GM12878 (cell line): ENCODE data around the gene ANO9. TPM values are rescaled to one million over a fixed set of nuclear protein-coding genes. Genes with fewer than 3 reads are reported as not detected.

Experiments
- ATAC-seq: fragments of 200-7000 bp; cut with Tn5 transposase; 3 replicates; pipeline ENCODE4 v1.9.1; 2020; ENCODE audit warnings: mild to moderate bottlenecking, moderate library complexity
- BruUV-seq: library from RNA; stranded (reverse); fragments of 400-500 nt; replicated peaks from 2 replicates; lab custom pipeline; 2021; lab: Mats Ljungman, UMichigan
- CTCF ChIA-PET: fragments of 300-600 bp; sonication (Branson Sonifier 250); formaldehyde crosslinking; extraction: SDS; loops from one replicate; lab custom pipeline; 2021; ENCODE audit warnings: inconsistent platforms; lab: Yijun Ruan, JAX
- POLR2A ChIA-PET: fragments of 350-600 bp; formaldehyde crosslinking; extraction: SDS; loops from one replicate; lab custom pipeline; 2021; ENCODE audit warnings: inconsistent platforms; lab: Charles Lee
- RAD21 ChIA-PET: fragments of 300-600 bp; sonication (Branson Sonifier 250); formaldehyde crosslinking; loops from one replicate; lab custom pipeline; 2023; ENCODE audit warnings: antibody characterized with exemption; ENCODE audit not compliant: unreplicated experiment; lab: Charles Lee
- SMC1A ChIA-PET: fragments of 300-600 bp; sonication (Branson Sonifier 250); formaldehyde crosslinking; loops from one replicate; lab custom pipeline; 2023; ENCODE audit not compliant: unreplicated experiment, uncharacterized antibody; lab: Charles Lee
- DNase-seq: peaks from one replicate; pipeline ENCODE4 v3.0.0-alpha.2; 2011; ENCODE audit warnings: low read depth, low spot score
- FAIRE-seq: peaks from 3 replicates; lab custom pipeline; 2011; peaks lifted over from hg19 to GRCh38; lab: Jason Lieb, UNC
- H2AFZ ChIP-seq: 2 replicates; pipeline ENCODE4 v1.6.0; 2011; ENCODE audit warnings: low read depth, low read length, control low read depth; ENCODE audit not compliant: control insufficient read depth
- H3K27ac ChIP-seq: 2 replicates; pipeline ENCODE4 v1.5.1; 2011; ENCODE audit warnings: control low read depth; ENCODE audit not compliant: control insufficient read depth, insufficient read depth
- H3K27me3 ChIP-seq, 2 experiments: replicated peaks in 1 of 2; 2 replicates each; pipeline versions ENCODE4 v1.6.0 to v1.6.1; 2011; ENCODE audit warnings: low read length in 1 of 2; ENCODE audit not compliant: control insufficient read depth in 2 of 2, insufficient read depth in 2 of 2
- H3K36me3 ChIP-seq, 2 experiments: 2 replicates each; pipeline ENCODE4 v1.5.1; 2011; ENCODE audit warnings: low read length in 1 of 2; ENCODE audit not compliant: control insufficient read depth in 2 of 2, insufficient read depth in 2 of 2
- H3K4me1 ChIP-seq: 2 replicates; pipeline ENCODE4 v1.6.1; 2011; ENCODE audit warnings: mild to moderate bottlenecking, low read length, moderate library complexity, mixed read lengths; ENCODE audit not compliant: control insufficient read depth, insufficient read depth
- H3K4me2 ChIP-seq: 2 replicates; pipeline ENCODE4 v1.6.0; 2011; ENCODE audit warnings: control low read depth; ENCODE audit not compliant: control insufficient read depth, insufficient read depth
- H3K4me3 ChIP-seq: fragments of 200-600 bp; sonication (generic); 2 replicates; pipeline ENCODE4 v1.5.1; 2016
- H3K79me2 ChIP-seq: 2 replicates; pipeline ENCODE4 v1.6.0; 2011; ENCODE audit warnings: low read length; ENCODE audit not compliant: control insufficient read depth, insufficient read depth
- H3K9ac ChIP-seq: 2 replicates; pipeline ENCODE4 v1.8.0; 2011; ENCODE audit warnings: low read length, control low read depth, mixed read lengths; ENCODE audit not compliant: control insufficient read depth, insufficient read depth
- H3K9me3 ChIP-seq: replicated peaks from 3 replicates; pipeline ENCODE4 v1.5.1; 2011; ENCODE audit warnings: mild to moderate bottlenecking, low read length; ENCODE audit not compliant: control insufficient read depth, insufficient read depth
- H4K20me1 ChIP-seq: 2 replicates; pipeline ENCODE4 v1.6.0; 2011; ENCODE audit not compliant: control insufficient read depth, insufficient read depth
- DPF2 ChIP-seq: fragments of 450-650 bp; IDR thresholded peaks from 2 replicates; pipeline ENCODE4 v1.6.1; 2017; ENCODE audit warnings: mild to moderate bottlenecking
- GATAD2B ChIP-seq: fragments of 450-650 bp; conservative IDR thresholded peaks from 2 replicates; pipeline ENCODE4 v1.6.1; 2017; ENCODE audit warnings: low read depth, mild to moderate bottlenecking, moderate library complexity
- NFIC ChIP-seq: IDR thresholded peaks from 2 replicates; pipeline ENCODE4 v1.6.1; 2012; ENCODE audit warnings: low read depth, mild to moderate bottlenecking, inconsistent platforms, low read length, moderate library complexity
- PAX8 ChIP-seq: fragments of 450-650 bp; IDR thresholded peaks from 2 replicates; pipeline ENCODE4 v1.6.1; 2017; ENCODE audit warnings: mild to moderate bottlenecking, moderate library complexity
- SMAD1 ChIP-seq: fragments of 450-650 bp; IDR thresholded peaks from 2 replicates; pipeline ENCODE4 v1.6.1; 2018; ENCODE audit warnings: mild to moderate bottlenecking, low read depth; ENCODE audit not compliant: partially characterized antibody
- TCF7 ChIP-seq: IDR thresholded peaks from 2 replicates; pipeline ENCODE4 v1.6.1; 2014; ENCODE audit warnings: antibody characterized with exemption, borderline replicate concordance
- WGBS: methylation state at CpG from one replicate; pipeline ENCODE4 v1.1.6; 2016; ENCODE audit warnings: low lambda C conversion rate; ENCODE audit not compliant: insufficient replicate concordance, insufficient coverage; ENCODE audit errors: missing lambda C conversion rate; 5-methylcytosine and 5-hydroxymethylcytosine counted together
- in situ Hi-C: fragments of 300-500 bp; cut with MboI; formaldehyde crosslinking; loops from 9 replicates; pipeline ENCODE4 v1.14.3; 2018; ENCODE audit warnings: mixed read lengths
- intact Hi-C: fragments of 100-400 bp; cut with micrococcal nuclease; formaldehyde crosslinking; loops from one replicate; pipeline ENCODE4 v1.14.2; 2022; ENCODE audit not compliant: unreplicated experiment
- polyA plus RNA-seq, 11 experiments: library from polyadenylated mRNA; depleted of rRNA in 4 of 11; unstranded in 6 of 11; stranded (reverse) in 5 of 11; fragments of >200 nt; fragmentation: Nextera tagmentation in 4 of 11; fragmentation: Illumina TruSeq in 1 of 11; extraction: Ambion mirVana in 4 of 11; extraction: Trizol in 1 of 11; gene quantifications; 1 replicate in 1 of 11; 2 replicates in 10 of 11; pipeline versions ENCODE4 v1.2.1 to v1.2.3, GENCODE V29; 2011 to 2016; ENCODE audit warnings: inconsistent platforms in 2 of 11, missing spikeins in 2 of 11, low read depth in 1 of 11
- total RNA-seq, 4 experiments: library from RNA; depleted of rRNA in 3 of 4; stranded (reverse); fragments of >200 nt in 3 of 4; fragmentation: Illumina TruSeq in 1 of 4; extraction: Trizol in 1 of 4; gene quantifications; 2 replicates each; pipeline versions ENCODE4 v1.2.1 to v1.2.3, GENCODE V29; 2013 to 2021
- TF ChIP-seq, protein P1 (sequence below): fragments of 450-650 bp; formaldehyde crosslinking; IDR thresholded peaks from 2 replicates; pipeline ENCODE4 v1.5.0; 2022; ENCODE audit warnings: mild to moderate bottlenecking, missing genetic modification characterization
- TF ChIP-seq, protein P2 (sequence below): fragments of 450-650 bp; IDR thresholded peaks from 2 replicates; pipeline ENCODE4 v1.6.1; 2017; ENCODE audit warnings: antibody characterized with exemption, mild to moderate bottlenecking, moderate library complexity

Gene ANO9
- total and polyA plus RNA-seq, 10 of the 15 experiments (the other 5 are each of a cell fraction or from before 2014, with no cell fraction given) = 0.21 to 42.3 (median 12.0) TPM

DNA sequence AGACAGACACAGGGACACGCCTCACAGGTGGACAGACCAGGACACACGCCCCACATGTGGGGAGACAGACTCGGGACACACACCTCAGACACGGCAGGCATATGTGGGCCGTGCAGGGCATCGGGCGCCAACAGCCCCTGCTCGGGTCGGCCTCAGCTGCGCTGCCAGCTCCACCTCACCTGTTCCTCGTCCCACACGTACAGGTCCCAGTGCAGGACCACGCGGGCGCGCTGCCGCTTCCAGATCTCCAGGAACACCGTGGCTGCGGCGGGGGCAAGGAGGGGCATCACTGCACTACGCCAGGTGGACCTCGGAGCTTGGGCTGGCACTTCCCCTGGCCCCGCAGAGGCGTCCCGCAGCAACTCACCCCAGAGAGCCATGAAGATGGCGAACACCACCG is 12.4 kb downstream of the ANO9 start:
- FAIRE-seq = no peak
- Histone ChIP-seq H3K9me3 (no peaks in the 10 kb centered on the region), H3K4me2 (no peak overlapping the region), H3K79me2 (no peaks in the 10 kb centered on the region), H3K36me3 (no peaks in the 10 kb centered on the region), H3K9ac (no peak overlapping the region), H3K4me1 (no peaks in the 10 kb centered on the region), H3K4me3 (no peak overlapping the region), H4K20me1 (no peaks in the 10 kb centered on the region), H2AFZ (no peak overlapping the region), H3K27me3 (no peaks in the 10 kb centered on the region), H3K27ac (no peak overlapping the region)
- POLR2A ChIA-PET = no interaction called here
- in situ Hi-C loops = no loop called here
- RAD21 ChIA-PET = no interaction called here
- BruUV-seq = no TSS peak
- WGBS = 82% methylated on average over 25 of the region's 27 CpGs
- CTCF ChIA-PET = no interaction called here
- intact Hi-C loops = no loop called here
- TF ChIP-seq PAX8 (no peak), NFIC (no peak), GATAD2B (no peak), TCF7 (no peak), DPF2 (no peak), SMAD1 (no peak)
- TF ChIP-seq, protein P1, sequence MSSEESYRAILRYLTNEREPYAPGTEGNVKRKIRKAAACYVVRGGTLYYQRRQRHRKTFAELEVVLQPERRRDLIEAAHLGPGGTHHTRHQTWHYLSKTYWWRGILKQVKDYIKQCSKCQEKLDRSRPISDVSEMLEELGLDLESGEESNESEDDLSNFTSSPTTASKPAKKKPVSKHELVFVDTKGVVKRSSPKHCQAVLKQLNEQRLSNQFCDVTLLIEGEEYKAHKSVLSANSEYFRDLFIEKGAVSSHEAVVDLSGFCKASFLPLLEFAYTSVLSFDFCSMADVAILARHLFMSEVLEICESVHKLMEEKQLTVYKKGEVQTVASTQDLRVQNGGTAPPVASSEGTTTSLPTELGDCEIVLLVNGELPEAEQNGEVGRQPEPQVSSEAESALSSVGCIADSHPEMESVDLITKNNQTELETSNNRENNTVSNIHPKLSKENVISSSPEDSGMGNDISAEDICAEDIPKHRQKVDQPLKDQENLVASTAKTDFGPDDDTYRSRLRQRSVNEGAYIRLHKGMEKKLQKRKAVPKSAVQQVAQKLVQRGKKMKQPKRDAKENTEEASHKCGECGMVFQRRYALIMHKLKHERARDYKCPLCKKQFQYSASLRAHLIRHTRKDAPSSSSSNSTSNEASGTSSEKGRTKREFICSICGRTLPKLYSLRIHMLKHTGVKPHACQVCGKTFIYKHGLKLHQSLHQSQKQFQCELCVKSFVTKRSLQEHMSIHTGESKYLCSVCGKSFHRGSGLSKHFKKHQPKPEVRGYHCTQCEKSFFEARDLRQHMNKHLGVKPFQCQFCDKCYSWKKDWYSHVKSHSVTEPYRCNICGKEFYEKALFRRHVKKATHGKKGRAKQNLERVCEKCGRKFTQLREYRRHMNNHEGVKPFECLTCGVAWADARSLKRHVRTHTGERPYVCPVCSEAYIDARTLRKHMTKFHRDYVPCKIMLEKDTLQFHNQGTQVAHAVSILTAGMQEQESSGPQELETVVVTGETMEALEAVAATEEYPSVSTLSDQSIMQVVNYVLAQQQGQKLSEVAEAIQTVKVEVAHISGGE = no peak
- TF ChIP-seq, protein P2, sequence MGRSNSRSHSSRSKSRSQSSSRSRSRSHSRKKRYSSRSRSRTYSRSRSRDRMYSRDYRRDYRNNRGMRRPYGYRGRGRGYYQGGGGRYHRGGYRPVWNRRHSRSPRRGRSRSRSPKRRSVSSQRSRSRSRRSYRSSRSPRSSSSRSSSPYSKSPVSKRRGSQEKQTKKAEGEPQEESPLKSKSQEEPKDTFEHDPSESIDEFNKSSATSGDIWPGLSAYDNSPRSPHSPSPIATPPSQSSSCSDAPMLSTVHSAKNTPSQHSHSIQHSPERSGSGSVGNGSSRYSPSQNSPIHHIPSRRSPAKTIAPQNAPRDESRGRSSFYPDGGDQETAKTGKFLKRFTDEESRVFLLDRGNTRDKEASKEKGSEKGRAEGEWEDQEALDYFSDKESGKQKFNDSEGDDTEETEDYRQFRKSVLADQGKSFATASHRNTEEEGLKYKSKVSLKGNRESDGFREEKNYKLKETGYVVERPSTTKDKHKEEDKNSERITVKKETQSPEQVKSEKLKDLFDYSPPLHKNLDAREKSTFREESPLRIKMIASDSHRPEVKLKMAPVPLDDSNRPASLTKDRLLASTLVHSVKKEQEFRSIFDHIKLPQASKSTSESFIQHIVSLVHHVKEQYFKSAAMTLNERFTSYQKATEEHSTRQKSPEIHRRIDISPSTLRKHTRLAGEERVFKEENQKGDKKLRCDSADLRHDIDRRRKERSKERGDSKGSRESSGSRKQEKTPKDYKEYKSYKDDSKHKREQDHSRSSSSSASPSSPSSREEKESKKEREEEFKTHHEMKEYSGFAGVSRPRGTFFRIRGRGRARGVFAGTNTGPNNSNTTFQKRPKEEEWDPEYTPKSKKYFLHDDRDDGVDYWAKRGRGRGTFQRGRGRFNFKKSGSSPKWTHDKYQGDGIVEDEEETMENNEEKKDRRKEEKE = no peak
- ATAC-seq = no peak
- SMC1A ChIA-PET = no interaction called here
- no peak for DNase-seq
